Panc1 (cell line): Measurements from ENCODE around the gene GRIN2A. TPM values are rescaled to one million over a fixed set of nuclear protein-coding genes. Genes with fewer than 3 reads are reported as not detected.

ENCODE experiments used
- ATAC-seq: fragments of 200-7000 bp; cut with Tn5 transposase; 2 replicates; pipeline ENCODE4 v1.9.1; 2020; ENCODE audit warnings: mild to moderate bottlenecking, moderate library complexity
- BruUV-seq: library from RNA; stranded (reverse); fragments of 400-500 nt; replicated peaks from 2 replicates; lab custom pipeline; 2021; lab: Mats Ljungman, UMichigan
- CTCF ChIA-PET: fragments of 300-600 bp; sonication (Branson Sonifier 250); formaldehyde crosslinking; loops from one replicate; lab custom pipeline; 2022; ENCODE audit warnings: antibody characterized with exemption; lab: Charles Lee
- POLR2A ChIA-PET: fragments of 300-600 bp; sonication (Branson Sonifier 250); formaldehyde crosslinking; loops from one replicate; lab custom pipeline; 2022; ENCODE audit warnings: antibody characterized with exemption; lab: Charles Lee
- DNase-seq: peaks from one replicate; pipeline ENCODE4 v3.0.0-alpha.2; 2010; ENCODE audit warnings: low read depth, low spot score
- H3K27ac ChIP-seq: 2 replicates; pipeline ENCODE4 v1.5.1; 2011; ENCODE audit warnings: mild to moderate bottlenecking, low read length, inconsistent platforms
- H3K27me3 ChIP-seq: fragments of 200-500 bp; sonication (Bioruptor generic); 2 replicates; pipeline ENCODE4 v1.6.0; 2014; ENCODE audit warnings: low read length, inconsistent platforms; ENCODE audit not compliant: control insufficient read depth, insufficient read depth
- H3K36me3 ChIP-seq: fragments of 200-500 bp; sonication (Bioruptor generic); 2 replicates; pipeline ENCODE4 v1.5.1; 2014; ENCODE audit warnings: inconsistent platforms, mild to moderate bottlenecking, low read length, moderate library complexity; ENCODE audit not compliant: control insufficient read depth, insufficient read depth
- H3K4me1 ChIP-seq: 2 replicates; pipeline ENCODE4 v1.5.1; 2011; ENCODE audit warnings: inconsistent platforms, mild to moderate bottlenecking, low read length, moderate library complexity; ENCODE audit not compliant: control insufficient read depth, insufficient read depth
- H3K4me3 ChIP-seq, 2 experiments: 2 replicates each; pipeline ENCODE4 v1.5.1; 2011 to 2012; ENCODE audit warnings: low read depth in 2 of 2, low read length in 2 of 2, mild to moderate bottlenecking in 2 of 2, inconsistent platforms in 1 of 2, moderate library complexity in 1 of 2
- H3K9me3 ChIP-seq: fragments of 200-500 bp; sonication (Bioruptor generic); 2 replicates; pipeline ENCODE4 v1.5.1; 2014; ENCODE audit warnings: low read depth, mild to moderate bottlenecking, inconsistent platforms, low read length, moderate library complexity; ENCODE audit not compliant: control insufficient read depth, insufficient read depth
- POLR2AphosphoS5 ChIP-seq: IDR thresholded peaks from 2 replicates; pipeline ENCODE4 v1.6.1; 2012; ENCODE audit warnings: mild to moderate bottlenecking, low read depth, low read length, moderate library complexity
- SIN3A ChIP-seq: IDR thresholded peaks from 2 replicates; pipeline ENCODE4 v1.6.1; 2012; ENCODE audit warnings: low read depth, mild to moderate bottlenecking, low read length, moderate library complexity, borderline replicate concordance; ENCODE audit not compliant: insufficient read depth
- TCF7L2 ChIP-seq: IDR thresholded peaks from 2 replicates; pipeline ENCODE4 v1.6.1; 2011; ENCODE audit warnings: mild to moderate bottlenecking, low read depth, low read length, inconsistent platforms
- in situ Hi-C: cut with HindIII; loops from 2 replicates; pipeline ENCODE4 v1.10.0; 2016; ENCODE audit warnings: low sequenced_read_pairs, low pct_unique_long_range_greater_than_20kb
- intact Hi-C: fragments of 100-400 bp; cut with micrococcal nuclease; formaldehyde crosslinking; loops from one replicate; pipeline ENCODE4 v1.10.0; 2022; ENCODE audit not compliant: unreplicated experiment
- total RNA-seq: library from RNA; stranded (reverse); gene quantifications from one replicate; pipeline ENCODE4 v1.2.1, GENCODE V29; 2021; ENCODE audit not compliant: unreplicated experiment
- TF ChIP-seq, protein P1 (sequence below): fragments of 450-650 bp; IDR thresholded peaks from 2 replicates; pipeline ENCODE4 v1.5.1; 2017; ENCODE audit warnings: mild to moderate bottlenecking
- TF ChIP-seq, protein P2 (sequence below), 2 experiments: IDR thresholded peaks; 2 replicates each; pipeline ENCODE4 v1.6.1; 2011 to 2012; ENCODE audit warnings: low read depth in 2 of 2, control low read depth in 1 of 2, low read length in 1 of 2, mild to moderate bottlenecking in 1 of 2, moderate library complexity in 1 of 2; ENCODE audit not compliant: insufficient read depth in 1 of 2

GRIN2A gene
- total RNA-seq, 1 experiment from 2014 or later = 12.3 TPM

DNA sequence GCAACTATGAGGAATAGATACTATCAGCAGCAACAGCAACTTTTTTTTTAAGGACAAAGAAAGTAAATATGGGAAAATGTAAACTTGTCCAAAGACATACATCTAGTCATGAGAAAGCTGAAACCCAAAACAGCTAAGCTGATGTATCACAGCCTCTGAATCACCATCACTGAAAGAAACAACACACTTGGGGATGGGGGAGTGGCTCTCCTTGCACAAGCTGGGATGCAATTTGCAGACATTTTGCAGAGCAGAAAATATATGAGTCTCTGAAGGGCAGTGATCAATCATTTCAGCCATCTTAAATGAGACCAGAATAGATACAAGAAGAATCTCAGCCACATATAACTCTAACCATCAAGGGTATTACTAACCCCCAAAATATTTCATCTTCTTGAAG, 79.1 kb downstream of the GRIN2A start:
- DNase-seq (no peak), ATAC-seq (no peak)
- TF ChIP-seq, protein P1, sequence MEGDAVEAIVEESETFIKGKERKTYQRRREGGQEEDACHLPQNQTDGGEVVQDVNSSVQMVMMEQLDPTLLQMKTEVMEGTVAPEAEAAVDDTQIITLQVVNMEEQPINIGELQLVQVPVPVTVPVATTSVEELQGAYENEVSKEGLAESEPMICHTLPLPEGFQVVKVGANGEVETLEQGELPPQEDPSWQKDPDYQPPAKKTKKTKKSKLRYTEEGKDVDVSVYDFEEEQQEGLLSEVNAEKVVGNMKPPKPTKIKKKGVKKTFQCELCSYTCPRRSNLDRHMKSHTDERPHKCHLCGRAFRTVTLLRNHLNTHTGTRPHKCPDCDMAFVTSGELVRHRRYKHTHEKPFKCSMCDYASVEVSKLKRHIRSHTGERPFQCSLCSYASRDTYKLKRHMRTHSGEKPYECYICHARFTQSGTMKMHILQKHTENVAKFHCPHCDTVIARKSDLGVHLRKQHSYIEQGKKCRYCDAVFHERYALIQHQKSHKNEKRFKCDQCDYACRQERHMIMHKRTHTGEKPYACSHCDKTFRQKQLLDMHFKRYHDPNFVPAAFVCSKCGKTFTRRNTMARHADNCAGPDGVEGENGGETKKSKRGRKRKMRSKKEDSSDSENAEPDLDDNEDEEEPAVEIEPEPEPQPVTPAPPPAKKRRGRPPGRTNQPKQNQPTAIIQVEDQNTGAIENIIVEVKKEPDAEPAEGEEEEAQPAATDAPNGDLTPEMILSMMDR = no peak
- TF ChIP-seq, protein P2, sequence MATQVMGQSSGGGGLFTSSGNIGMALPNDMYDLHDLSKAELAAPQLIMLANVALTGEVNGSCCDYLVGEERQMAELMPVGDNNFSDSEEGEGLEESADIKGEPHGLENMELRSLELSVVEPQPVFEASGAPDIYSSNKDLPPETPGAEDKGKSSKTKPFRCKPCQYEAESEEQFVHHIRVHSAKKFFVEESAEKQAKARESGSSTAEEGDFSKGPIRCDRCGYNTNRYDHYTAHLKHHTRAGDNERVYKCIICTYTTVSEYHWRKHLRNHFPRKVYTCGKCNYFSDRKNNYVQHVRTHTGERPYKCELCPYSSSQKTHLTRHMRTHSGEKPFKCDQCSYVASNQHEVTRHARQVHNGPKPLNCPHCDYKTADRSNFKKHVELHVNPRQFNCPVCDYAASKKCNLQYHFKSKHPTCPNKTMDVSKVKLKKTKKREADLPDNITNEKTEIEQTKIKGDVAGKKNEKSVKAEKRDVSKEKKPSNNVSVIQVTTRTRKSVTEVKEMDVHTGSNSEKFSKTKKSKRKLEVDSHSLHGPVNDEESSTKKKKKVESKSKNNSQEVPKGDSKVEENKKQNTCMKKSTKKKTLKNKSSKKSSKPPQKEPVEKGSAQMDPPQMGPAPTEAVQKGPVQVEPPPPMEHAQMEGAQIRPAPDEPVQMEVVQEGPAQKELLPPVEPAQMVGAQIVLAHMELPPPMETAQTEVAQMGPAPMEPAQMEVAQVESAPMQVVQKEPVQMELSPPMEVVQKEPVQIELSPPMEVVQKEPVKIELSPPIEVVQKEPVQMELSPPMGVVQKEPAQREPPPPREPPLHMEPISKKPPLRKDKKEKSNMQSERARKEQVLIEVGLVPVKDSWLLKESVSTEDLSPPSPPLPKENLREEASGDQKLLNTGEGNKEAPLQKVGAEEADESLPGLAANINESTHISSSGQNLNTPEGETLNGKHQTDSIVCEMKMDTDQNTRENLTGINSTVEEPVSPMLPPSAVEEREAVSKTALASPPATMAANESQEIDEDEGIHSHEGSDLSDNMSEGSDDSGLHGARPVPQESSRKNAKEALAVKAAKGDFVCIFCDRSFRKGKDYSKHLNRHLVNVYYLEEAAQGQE (IDR thresholded peaks at IDR 0.05; ENCODE audit: insufficient read depth in 1 of 2, low read depth in 2 of 2, low read length in 1 of 2) = no peak
- TF ChIP-seq TCF7L2 = no peak
- TF ChIP-seq SIN3A = no peak
- no peak for TF ChIP-seq POLR2AphosphoS5
- no peak overlapping the region for H3K27ac ChIP-seq
- H3K36me3 ChIP-seq = no peaks in the 10 kb centered on the region
- H3K27me3 ChIP-seq = no peaks in the 10 kb centered on the region
- H3K9me3 ChIP-seq = peaks cover 2% of the 10 kb centered on the region; the same call in 1 of the 2 replicates
- CTCF ChIA-PET = no interaction called here
- no peak overlapping the region for H3K4me3 ChIP-seq
- POLR2A ChIA-PET = no interaction called here
- BruUV-seq = no TSS peak
- in situ Hi-C loops (no loop called here), intact Hi-C loops (no loop called here)
- no peaks in the 10 kb centered on the region; the same call in 1 of the 2 replicates for H3K4me1 ChIP-seq

DNA sequence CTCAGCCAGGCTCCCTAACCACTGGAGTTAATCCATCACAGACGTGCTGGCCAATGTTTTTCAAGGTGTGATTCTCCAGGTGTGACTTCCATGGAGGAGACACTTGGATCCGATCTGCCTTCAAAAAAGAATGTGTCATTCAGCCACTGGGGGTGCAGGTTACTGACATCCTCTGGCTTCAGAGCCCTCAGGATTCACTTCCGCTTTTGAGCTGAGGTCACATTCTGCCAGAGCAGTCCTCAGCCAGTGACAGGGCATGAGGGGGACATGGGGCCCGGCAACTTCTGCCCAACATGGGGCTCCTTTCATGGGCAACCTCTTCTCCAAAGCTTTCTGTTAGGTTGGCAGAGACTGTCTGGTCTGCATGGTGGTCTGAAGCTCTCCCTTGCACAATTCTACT, 81.4 kb downstream of the GRIN2A start:
- Histone ChIP-seq H3K9me3 (peaks cover 2% of the 10 kb centered on the region; the same call in 1 of the 2 replicates), H3K4me3 (no peak overlapping the region), H3K27ac (no peak overlapping the region), H3K4me1 (no peaks in the 10 kb centered on the region), H3K36me3 (no peaks in the 10 kb centered on the region), H3K27me3 (no peaks in the 10 kb centered on the region)
- intact Hi-C loops (no loop called here), in situ Hi-C loops (no loop called here)
- TF ChIP-seq POLR2AphosphoS5 = no peak
- TF ChIP-seq, protein P1 = no peak
- no peak for TF ChIP-seq TCF7L2
- no peak for TF ChIP-seq SIN3A
- TF ChIP-seq, protein P2 (IDR thresholded peaks at IDR 0.05; ENCODE audit: insufficient read depth in 1 of 2, low read depth in 2 of 2, low read length in 1 of 2) = no peak
- POLR2A ChIA-PET = no interaction called here
- no peak for DNase-seq
- BruUV-seq = no TSS peak
- CTCF ChIA-PET = no interaction called here
- ATAC-seq = no peak
